ENCODE data around the gene TMEM245. TPM values are rescaled to one million over a fixed set of nuclear protein-coding genes. Genes with fewer than 3 reads are reported as not detected.

The TMEM245 gene
- total RNA-seq, 1 experiment from 2014 or later, result 52.2 TPM

GRCh38 chr9:109012009-109012875 lies 107.5 kb downstream of the TMEM245 start:
- CTCF ChIA-PET, result no interaction called here
- Mint-ChIP-seq H3K4me3 (ENCODE audit: low read depth, unreplicated experiment) (peak overlapping the region; percentile 84), H3K9me3 (ENCODE audit: low read depth, unreplicated experiment) (no peaks in the 10 kb centered on the region), H3K4me1 (ENCODE audit: low read depth, unreplicated experiment) (peaks cover 25% of the 10 kb centered on the region), H3K27ac (ENCODE audit: unreplicated experiment) (peak overlapping the region; percentile 88), H3K36me3 (ENCODE audit: insufficient read depth, unreplicated experiment) (peaks cover 16% of the 10 kb centered on the region), H3K27me3 (ENCODE audit: unreplicated experiment) (no peaks in the 10 kb centered on the region)
- DNase-seq, result peak; percentile 51
- TSS peak; percentile 42 for BruUV-seq (replicated peaks)
- no peak for TF ChIP-seq CTCF (IDR thresholded peaks at IDR 0.05; ENCODE audit: unreplicated experiment)
- intact Hi-C loops (cut with micrococcal nuclease; ENCODE audit: unreplicated experiment), result loop anchor here (10.0 kb wide), 1 partner anchor 57 kb away; no protein-coding TSS in a partner anchor

GRCh38 chr9:109011231-109011671 lies 108.5 kb downstream of the TMEM245 start:
- no TSS peak for BruUV-seq (replicated peaks)
- peak overlapping the region; percentile 84 for H3K4me3 Mint-ChIP-seq (ENCODE audit: low read depth, unreplicated experiment)
- no peak for TF ChIP-seq CTCF (IDR thresholded peaks at IDR 0.05; ENCODE audit: unreplicated experiment)
- DNase-seq, result no peak
- no peaks in the 10 kb centered on the region for H3K27me3 Mint-ChIP-seq (ENCODE audit: unreplicated experiment)
- no peaks in the 10 kb centered on the region for H3K9me3 Mint-ChIP-seq (ENCODE audit: low read depth, unreplicated experiment)
- H3K4me1 Mint-ChIP-seq (ENCODE audit: low read depth, unreplicated experiment), result peaks cover 25% of the 10 kb centered on the region
- peaks cover 16% of the 10 kb centered on the region for H3K36me3 Mint-ChIP-seq (ENCODE audit: insufficient read depth, unreplicated experiment)
- intact Hi-C loops (cut with micrococcal nuclease; ENCODE audit: unreplicated experiment), result loop anchor here (10.0 kb wide), 1 partner anchor 56 kb away; no protein-coding TSS in a partner anchor
- CTCF ChIA-PET, result interaction anchor here (0.7 kb wide), 1 partner anchor 486 kb away, joined by 4 read pairs; no protein-coding TSS in a partner anchor
- H3K27ac Mint-ChIP-seq (ENCODE audit: unreplicated experiment), result no peak overlapping the region

GRCh38 chr9:109010746-109011145 lies 109.0 kb downstream of the TMEM245 start:
- BruUV-seq (replicated peaks), result no TSS peak
- no peak overlapping the region for H3K27ac Mint-ChIP-seq (ENCODE audit: unreplicated experiment)
- H3K27me3 Mint-ChIP-seq (ENCODE audit: unreplicated experiment), result no peaks in the 10 kb centered on the region
- DNase-seq, result peak; percentile 23
- H3K36me3 Mint-ChIP-seq (ENCODE audit: insufficient read depth, unreplicated experiment), result peaks cover 16% of the 10 kb centered on the region
- TF ChIP-seq CTCF (IDR thresholded peaks at IDR 0.05; ENCODE audit: unreplicated experiment), result no peak
- no peak overlapping the region for H3K4me3 Mint-ChIP-seq (ENCODE audit: low read depth, unreplicated experiment)
- H3K9me3 Mint-ChIP-seq (ENCODE audit: low read depth, unreplicated experiment), result no peaks in the 10 kb centered on the region
- intact Hi-C loops (cut with micrococcal nuclease; ENCODE audit: unreplicated experiment), result loop anchor here (10.0 kb wide), 1 partner anchor 56 kb away; no protein-coding TSS in a partner anchor
- H3K4me1 Mint-ChIP-seq (ENCODE audit: low read depth, unreplicated experiment), result peaks cover 25% of the 10 kb centered on the region
- CTCF ChIA-PET, result interaction anchor here (0.7 kb wide), 1 partner anchor 487 kb away, joined by 4 read pairs; no protein-coding TSS in a partner anchor

GRCh38 chr9:109005678-109006077 lies 114.1 kb downstream of the TMEM245 start:
- H3K4me3 Mint-ChIP-seq (ENCODE audit: low read depth, unreplicated experiment), result no peak overlapping the region

More at GRCh38 chr9:109005678-109006077, 114.1 kb downstream of the TMEM245 start:
- H3K27ac Mint-ChIP-seq (ENCODE audit: unreplicated experiment), result no peak overlapping the region
- intact Hi-C loops (cut with micrococcal nuclease; ENCODE audit: unreplicated experiment), result no loop called here
- H3K4me1 Mint-ChIP-seq (ENCODE audit: low read depth, unreplicated experiment), result peaks cover 5% of the 10 kb centered on the region
- DNase-seq, result no peak
- BruUV-seq (replicated peaks), result no TSS peak
- CTCF ChIA-PET, result no interaction called here
- no peak for TF ChIP-seq CTCF (IDR thresholded peaks at IDR 0.05; ENCODE audit: unreplicated experiment)
- no peaks in the 10 kb centered on the region for H3K27me3 Mint-ChIP-seq (ENCODE audit: unreplicated experiment)
- H3K9me3 Mint-ChIP-seq (ENCODE audit: low read depth, unreplicated experiment), result no peaks in the 10 kb centered on the region
- no peaks in the 10 kb centered on the region for H3K36me3 Mint-ChIP-seq (ENCODE audit: insufficient read depth, unreplicated experiment)
